Right atrium auricular region (tissue), 2 donors: ENCODE results near the gene ITSN1. TPM values are rescaled to one million over a fixed set of nuclear protein-coding genes. Genes with fewer than 3 reads are reported as not detected.

Experiments
- DNase-seq: peaks from one replicate; pipeline ENCODE4 v3.0.0-alpha.2; 2019; ENCODE audit warnings: low spot score
- H3K27ac ChIP-seq, 2 donors: fragments of 200-600 bp; sonication (generic); 1 replicate in 1 of 2; 2 replicates in 1 of 2; pipeline ENCODE4 v1.5.1; 2016 to 2019
- H3K27me3 ChIP-seq, 2 donors: fragments of 200-600 bp; sonication (generic); one replicate each; pipeline versions ENCODE4 v1.5.1 to v1.6.0; 2017 to 2019
- H3K36me3 ChIP-seq: fragments of 200-600 bp; sonication (generic); one replicate; pipeline ENCODE4 v1.5.1; 2016
- H3K4me1 ChIP-seq, 2 donors: fragments of 200-600 bp; sonication (generic); one replicate each; pipeline versions ENCODE4 v1.5.1 to v1.6.0; 2017 to 2019
- H3K4me3 ChIP-seq, 2 donors: fragments of 200-600 bp; sonication (generic); 1 replicate in 1 of 2; 2 replicates in 1 of 2; pipeline ENCODE4 v1.5.1; 2017 to 2019; ENCODE audit warnings: mild to moderate bottlenecking in 1 of 2, moderate library complexity in 1 of 2
- H3K9me3 ChIP-seq, 2 donors: fragments of 200-600 bp; sonication (generic); one replicate each; pipeline ENCODE4 v1.5.1; 2019
- total RNA-seq, 2 donors: library from RNA; depleted of rRNA; stranded (reverse); fragments of >200 nt; gene quantifications; one replicate each; pipeline ENCODE4 v1.1.0, GENCODE V29; 2016
- TF ChIP-seq, protein P1 (sequence below), 2 donors: fragments of 200-600 bp; sonication (generic); IDR thresholded peaks; one replicate each; pipeline ENCODE4 v1.5.1; 2019; ENCODE audit warnings: antibody characterized with exemption in 2 of 2

Gene ITSN1
- total RNA-seq, 2 donors from 2014 or later, result 49.9 to 54.9 TPM

GRCh38 chr21:33648555-33648954 lies 6.3 kb downstream of the ITSN1 start:
- H3K4me1 ChIP-seq, result peaks cover 0 to 54% of the 10 kb centered on the region in 2 donors
- DNase-seq, result no peak
- TF ChIP-seq, protein P1, sequence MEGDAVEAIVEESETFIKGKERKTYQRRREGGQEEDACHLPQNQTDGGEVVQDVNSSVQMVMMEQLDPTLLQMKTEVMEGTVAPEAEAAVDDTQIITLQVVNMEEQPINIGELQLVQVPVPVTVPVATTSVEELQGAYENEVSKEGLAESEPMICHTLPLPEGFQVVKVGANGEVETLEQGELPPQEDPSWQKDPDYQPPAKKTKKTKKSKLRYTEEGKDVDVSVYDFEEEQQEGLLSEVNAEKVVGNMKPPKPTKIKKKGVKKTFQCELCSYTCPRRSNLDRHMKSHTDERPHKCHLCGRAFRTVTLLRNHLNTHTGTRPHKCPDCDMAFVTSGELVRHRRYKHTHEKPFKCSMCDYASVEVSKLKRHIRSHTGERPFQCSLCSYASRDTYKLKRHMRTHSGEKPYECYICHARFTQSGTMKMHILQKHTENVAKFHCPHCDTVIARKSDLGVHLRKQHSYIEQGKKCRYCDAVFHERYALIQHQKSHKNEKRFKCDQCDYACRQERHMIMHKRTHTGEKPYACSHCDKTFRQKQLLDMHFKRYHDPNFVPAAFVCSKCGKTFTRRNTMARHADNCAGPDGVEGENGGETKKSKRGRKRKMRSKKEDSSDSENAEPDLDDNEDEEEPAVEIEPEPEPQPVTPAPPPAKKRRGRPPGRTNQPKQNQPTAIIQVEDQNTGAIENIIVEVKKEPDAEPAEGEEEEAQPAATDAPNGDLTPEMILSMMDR (IDR thresholded peaks at IDR 0.05), result no peak

DNA sequence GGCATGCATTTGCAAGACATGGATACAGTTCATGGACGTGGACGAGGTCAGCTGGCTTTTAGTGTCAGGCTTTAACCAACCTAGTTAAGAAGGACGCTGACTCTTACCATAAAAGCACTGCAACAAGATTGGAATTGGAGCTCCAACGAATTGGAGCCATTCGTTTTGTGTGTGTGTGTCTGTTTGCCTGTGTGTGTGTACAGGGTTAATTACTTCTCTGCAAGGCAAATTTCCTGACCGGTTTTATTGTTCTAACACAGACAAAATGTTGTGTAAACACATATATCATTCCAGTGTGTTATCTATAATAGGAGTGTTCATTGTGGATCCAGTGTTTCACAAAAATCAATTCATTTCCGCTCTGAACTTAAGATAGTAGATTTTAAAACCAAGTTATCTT lies 7.9 kb downstream of the ITSN1 start:
- Histone ChIP-seq H3K4me3 (no peak overlapping the region), H3K27ac (no peak overlapping the region), H3K4me1 (peaks cover 0 to 41% of the 10 kb centered on the region in 2 donors), H3K9me3 (no peaks in the 10 kb centered on the region), H3K36me3 (no peaks in the 10 kb centered on the region), H3K27me3 (no peaks in the 10 kb centered on the region)
- TF ChIP-seq, protein P1 (IDR thresholded peaks at IDR 0.05), result no peak
- no peak for DNase-seq

More at GRCh38 chr21:33648555-33648954, 6.3 kb downstream of the ITSN1 start:
- Histone ChIP-seq H3K9me3 (no peaks in the 10 kb centered on the region), H3K4me3 (no peak overlapping the region), H3K27me3 (no peaks in the 10 kb centered on the region), H3K27ac (no peak overlapping the region), H3K36me3 (no peaks in the 10 kb centered on the region)

DNA sequence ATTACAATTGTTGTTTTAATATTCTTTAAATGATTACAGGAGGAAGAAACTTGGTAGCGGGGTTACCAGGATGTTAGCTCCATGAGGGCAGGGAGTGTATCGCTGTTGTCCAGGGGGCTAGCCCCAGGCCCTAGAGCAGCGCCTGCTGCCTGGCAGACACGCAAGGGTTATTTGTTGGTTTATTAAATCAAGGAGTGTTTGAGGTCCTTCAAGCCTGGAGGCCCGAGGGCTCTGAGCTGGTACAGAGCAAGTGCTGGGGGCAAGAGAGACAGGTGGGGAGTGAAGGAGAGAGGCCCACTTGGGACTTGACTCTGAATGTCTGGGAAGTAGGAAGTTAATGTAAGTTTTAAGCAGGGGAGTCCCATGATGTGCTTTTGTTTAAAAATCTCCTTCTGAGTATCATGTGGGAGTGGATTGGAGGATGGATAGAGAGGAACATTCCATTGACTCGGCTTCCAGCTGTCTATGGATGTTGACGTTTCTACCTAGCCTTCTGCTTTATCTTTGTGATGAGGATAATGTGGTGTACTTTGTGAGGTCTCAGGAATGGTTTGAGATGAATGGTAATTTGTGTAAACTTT lies 8.7 kb downstream of the ITSN1 start:
- TF ChIP-seq, protein P1 (IDR thresholded peaks at IDR 0.05), result no peak
- H3K4me1 ChIP-seq, result peaks cover 0 to 42% of the 10 kb centered on the region in 2 donors

DNA sequence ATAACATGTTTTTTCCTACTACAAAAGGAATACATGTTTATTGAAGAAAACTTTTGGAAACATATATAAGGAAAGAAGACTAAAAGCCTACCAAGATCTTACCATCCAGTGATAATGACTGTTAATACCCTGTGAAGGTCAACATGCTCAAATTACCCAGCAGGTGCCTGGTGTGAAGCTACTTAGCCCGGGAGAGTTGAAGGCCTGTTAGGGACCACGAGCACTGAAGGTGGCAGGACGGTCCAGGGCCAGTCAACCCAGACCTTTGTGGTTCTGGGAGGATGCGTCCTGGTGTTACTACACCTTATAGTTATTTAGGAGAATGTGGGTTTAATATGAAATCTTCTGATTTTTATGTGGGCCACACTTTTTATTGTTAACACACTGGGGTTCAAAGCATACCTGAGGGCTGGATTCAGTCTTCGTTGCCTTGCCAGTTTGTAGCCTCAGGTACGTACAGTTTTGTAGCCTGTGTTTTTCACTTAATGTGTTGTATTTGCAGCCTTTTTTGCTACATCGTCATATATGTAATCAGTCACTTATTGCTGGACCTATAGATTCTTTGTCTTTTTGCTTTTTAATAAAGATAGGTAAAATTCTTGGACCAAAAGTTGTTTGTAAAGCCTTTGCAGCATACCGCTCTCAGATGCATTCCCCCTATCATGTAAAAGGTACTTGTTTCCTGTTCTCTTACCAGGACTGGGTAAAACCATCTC lies 9.8 kb downstream of the ITSN1 start:
- DNase-seq, result no peak
- Histone ChIP-seq H3K4me1 (peaks cover 0 to 49% of the 10 kb centered on the region in 2 donors), H3K27me3 (no peaks in the 10 kb centered on the region), H3K36me3 (no peaks in the 10 kb centered on the region), H3K4me3 (no peak overlapping the region), H3K27ac (peak overlapping the region in 1 of 2 donors; percentile 19), H3K9me3 (no peaks in the 10 kb centered on the region)
- TF ChIP-seq, protein P1 (IDR thresholded peaks at IDR 0.05), result peak in 1 of 2 donors; percentile 27

More for the DNA sequence above, 8.7 kb downstream of the ITSN1 start:
- H3K4me3 ChIP-seq, result no peak overlapping the region
- no peaks in the 10 kb centered on the region for H3K36me3 ChIP-seq
- DNase-seq, result no peak
- H3K27ac ChIP-seq, result no peak overlapping the region
- H3K9me3 ChIP-seq, result no peaks in the 10 kb centered on the region
- H3K27me3 ChIP-seq, result no peaks in the 10 kb centered on the region

DNA sequence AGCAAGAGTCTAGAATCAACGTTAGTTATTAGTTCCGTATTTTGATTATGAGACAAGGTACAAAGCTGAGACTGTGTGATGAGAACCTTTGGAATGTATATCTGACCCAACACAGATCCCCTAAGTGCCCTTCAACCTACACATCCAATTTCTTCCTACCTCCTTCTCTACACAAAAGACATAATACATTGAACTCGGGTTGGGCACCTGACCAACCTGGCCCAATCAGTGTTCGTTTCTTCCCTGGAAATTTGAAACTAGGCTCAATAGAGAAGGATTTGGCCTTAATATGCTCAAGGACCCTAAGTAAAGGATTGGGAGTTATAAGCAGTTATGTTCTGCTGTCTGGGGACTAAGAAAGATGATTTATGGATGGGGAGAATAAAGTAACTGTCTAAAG lies 12.1 kb downstream of the ITSN1 start:
- H3K27ac ChIP-seq, result no peak overlapping the region
- H3K9me3 ChIP-seq, result no peaks in the 10 kb centered on the region
- no peak for DNase-seq
- peaks cover 0 to 65% of the 10 kb centered on the region in 2 donors for H3K4me1 ChIP-seq
- TF ChIP-seq, protein P1 (IDR thresholded peaks at IDR 0.05), result no peak
- H3K27me3 ChIP-seq, result no peaks in the 10 kb centered on the region
- no peak overlapping the region for H3K4me3 ChIP-seq
- no peaks in the 10 kb centered on the region for H3K36me3 ChIP-seq
